GM19324 (cell line): ENCODE results near the gene MPPED1.

Experiments
- ATAC-seq: cut with Tn5 transposase; IDR thresholded peaks from one replicate; pipeline ENCODE4 v1.9.1; 2021; ENCODE audit warnings: mild to moderate bottlenecking, moderate library complexity; ENCODE audit not compliant: unreplicated experiment, low FRiP score

The MPPED1 gene

DNA sequence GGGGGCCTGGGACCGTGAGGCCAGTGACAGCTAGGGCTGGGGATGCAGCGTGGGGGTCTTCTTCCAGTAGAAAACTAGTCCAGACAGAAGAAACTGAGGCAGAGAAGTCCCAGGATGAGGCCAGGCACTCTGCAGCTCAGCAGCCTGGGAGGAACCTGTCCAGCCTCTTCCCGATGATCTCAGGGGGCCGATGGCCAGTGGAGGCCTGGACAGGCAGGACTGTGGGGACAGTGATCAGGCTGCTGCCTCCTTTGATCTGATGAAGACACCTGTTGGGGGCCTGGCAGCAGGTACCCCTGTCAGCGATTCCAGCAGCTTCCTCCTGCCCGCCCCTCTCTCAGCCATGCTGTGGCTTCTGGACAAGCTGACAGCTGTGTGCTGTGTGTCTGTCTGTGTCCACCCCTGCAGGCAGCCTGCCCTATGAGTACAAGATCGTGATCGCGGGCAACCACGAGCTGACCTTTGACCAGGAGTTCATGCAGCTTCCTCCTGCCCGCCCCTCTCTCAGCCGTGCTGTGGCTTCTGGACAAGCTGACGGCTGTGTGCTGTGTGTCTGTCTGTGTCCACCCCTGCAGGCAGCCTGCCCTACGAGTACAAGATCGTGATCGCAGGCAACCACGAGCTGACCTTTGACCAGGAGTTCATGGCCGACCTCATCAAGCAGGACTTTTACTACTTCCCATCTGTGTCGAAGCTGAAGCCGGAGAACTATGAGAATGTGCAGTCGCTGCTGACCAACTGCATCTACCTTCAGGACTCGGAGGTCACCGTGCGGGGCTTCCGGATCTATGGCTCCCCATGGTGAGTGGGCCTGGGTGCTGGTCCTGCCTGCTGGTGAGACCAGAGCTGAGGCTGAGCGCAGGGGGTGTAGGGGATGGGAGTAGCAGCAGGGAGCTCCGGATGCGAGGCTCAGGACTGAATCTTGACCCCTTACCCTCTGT is 62.6 kb downstream of the MPPED1 start:
- ATAC-seq: no peak

- ATAC-seq: no peak
Observed at GRCh38 chr22:43475549-43476076, 63.8 kb downstream of the MPPED1 start.

DNA sequence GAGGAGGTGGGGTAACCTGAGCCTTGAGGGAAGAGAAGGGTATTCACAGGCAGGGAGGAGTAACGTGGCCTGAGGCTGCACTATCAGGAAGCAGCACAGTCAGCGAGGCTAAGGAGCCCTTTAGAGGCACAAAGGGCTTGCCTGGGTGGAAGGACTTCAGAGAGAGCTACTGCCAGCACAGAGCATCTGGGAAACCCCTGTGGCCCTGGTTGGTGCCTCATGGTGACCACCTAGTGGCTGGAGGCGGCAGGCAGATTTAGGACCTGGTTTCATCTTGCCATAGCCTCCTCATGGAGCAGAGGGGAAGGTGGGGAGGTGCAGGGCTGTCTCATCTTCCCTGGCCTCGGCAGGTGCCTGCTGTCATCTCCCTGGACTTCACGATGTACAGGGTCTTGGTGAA is 64.5 kb downstream of the MPPED1 start:
- ATAC-seq: no peak

- ATAC-seq: no peak
Observed at GRCh38 chr22:43476751-43477725, 65.2 kb downstream of the MPPED1 start.

DNA sequence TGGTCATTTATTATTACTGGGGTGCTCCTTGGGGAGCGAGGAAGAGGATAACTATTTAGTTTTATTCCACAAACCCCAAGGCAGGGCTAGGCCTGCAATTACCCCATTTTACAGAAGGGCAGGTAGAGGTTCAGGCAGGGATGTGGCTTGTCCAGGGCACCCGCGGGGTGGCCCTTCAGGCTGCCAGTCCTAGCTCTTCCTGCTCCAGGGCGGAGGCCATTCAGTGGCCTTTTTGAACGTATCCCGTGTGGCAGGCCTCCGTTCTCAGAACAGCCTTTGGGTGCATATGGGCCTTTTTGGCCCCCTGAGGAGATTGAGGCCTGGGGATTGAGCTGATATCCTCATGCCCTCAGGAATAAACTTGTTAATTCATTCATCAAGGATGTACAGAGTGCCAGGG is 66.2 kb downstream of the MPPED1 start:
- ATAC-seq: no peak

- ATAC-seq: no peak
Observed at GRCh38 chr22:43478621-43479300, 66.9 kb downstream of the MPPED1 start.

DNA sequence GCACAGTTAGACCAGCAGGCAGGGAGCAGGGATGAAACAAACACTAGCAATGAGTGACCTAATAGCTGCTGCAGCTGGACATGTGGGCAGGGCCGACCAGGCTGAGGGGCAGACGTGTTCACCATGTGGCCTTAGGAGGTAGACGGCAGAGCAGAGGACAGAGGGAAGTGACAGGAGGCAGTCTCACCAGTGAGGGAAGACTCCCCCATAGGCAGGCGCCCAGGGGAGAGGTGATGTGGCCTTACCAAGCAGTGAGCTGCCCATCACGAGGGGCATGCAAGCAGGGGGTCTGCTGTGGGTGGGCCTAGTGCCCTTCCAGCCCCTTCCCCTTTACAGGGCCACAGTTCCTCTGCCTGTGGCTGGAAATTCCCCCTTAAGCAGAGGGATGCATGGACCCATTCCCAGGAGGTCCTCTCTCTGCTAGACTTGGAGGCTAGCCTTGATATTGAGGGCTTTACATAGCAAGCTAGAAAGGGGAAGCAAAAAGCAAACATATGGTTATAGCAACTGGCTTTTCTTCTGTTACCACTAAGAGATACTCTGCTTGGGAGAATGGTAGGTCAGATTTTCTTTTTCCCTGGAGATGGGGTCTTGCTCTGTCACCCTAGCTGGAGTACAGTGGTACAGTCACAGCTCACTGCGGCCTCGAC is 67.6 kb downstream of the MPPED1 start:
- ATAC-seq: no peak

- ATAC-seq: no peak
Observed at GRCh38 chr22:43479962-43480361, 68.1 kb downstream of the MPPED1 start.

DNA sequence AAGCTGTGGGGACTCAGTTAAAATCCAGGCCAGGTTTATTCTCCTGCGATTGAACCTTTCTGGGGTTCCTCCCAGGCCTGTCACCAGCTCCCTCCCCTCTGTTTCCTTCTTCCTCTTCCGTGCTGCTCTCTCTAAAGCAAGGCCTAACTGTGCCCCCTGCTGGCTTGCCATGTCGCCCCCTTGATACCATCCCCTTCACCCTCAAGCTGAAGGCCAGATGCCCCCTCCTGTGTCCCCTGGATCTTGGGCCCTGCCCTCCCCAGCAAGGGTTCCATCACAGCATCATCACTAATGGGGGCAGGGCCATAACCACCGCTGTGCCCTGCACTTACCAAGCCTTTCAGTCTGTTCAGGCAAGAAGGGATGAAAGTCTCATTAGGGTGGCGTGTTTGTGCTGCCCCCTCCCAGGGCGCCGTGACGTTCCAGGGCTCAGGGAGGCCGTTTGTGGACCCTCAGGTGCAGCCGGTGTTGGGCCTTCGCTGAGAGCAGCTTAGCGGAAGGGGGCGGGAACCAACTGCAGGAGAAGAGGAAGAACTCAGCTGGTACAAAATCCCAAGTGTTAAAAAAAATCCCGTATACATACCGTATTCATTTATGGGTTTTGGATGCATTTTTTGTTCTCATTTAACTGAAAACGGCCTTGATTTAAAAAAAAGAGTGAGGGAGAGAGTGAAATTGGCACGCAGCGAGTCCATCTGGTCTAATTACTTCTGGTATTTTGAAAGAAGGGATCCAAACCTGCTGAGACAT is 69.9 kb downstream of the MPPED1 start:
- ATAC-seq: no peak

DNA sequence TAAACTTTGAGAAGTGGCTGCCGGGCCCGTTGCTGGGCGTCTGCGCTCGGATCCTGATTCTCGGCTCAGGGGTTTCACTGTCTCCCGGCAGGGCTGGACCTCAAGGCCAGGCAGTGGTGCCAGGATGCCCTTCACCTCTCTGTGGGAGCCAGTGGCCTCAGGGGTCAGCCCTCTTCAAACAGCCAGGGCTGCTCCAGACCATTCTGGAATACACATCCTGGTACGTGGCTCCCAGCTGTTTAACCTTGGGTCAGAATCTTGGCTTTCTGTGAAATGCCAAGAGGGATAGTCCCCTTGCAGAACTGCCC is 70.5 kb downstream of the MPPED1 start:
- ATAC-seq: no peak

- no peak for ATAC-seq
Observed at GRCh38 chr22:43483266-43483665, 71.5 kb downstream of the MPPED1 start.

DNA sequence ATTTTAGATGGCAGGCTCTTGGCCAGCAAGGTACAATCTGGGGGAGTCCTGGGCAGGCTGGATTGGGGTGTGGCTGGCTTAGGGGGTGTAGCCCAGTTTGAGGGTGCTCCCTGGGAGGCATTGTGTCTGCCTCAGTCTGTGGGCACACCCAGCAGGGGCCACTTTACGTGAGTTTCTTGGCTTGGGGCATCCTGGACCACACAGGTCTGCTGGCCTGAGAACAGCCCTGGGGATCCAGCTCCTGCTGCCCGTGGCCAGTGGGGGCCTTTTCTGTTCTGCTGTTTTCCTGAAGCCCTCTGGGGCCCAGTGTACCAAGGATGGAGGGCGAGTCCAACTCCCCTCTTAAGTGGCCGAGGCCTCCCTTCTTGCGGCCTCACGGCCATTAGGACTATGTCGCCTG is 71.9 kb downstream of the MPPED1 start:
- no peak for ATAC-seq

DNA sequence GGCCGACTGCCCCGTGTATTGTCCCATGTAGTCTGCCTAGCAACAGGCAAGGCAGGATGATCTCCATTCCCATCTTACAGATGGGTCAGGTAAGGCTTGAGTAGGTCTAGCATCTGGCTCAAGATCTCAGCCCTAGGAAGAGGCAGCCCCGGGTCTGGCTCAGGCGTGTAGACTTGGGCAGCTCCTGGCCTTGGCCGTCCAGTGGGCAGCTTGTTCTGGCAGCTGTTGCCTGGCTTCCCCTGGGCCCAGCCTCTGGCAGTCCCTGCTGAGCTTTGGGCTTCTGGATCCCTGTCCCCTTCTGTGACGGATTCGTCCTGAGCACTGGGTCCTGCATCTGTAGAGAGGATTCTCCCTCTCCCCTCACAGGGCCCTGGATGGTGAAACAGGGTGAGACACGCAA is 72.4 kb downstream of the MPPED1 start:
- no peak for ATAC-seq

GRCh38 chr22:43485502-43486089 is 73.8 kb downstream of the MPPED1 start:
- no peak for ATAC-seq

GRCh38 chr22:43487311-43488030 is 75.7 kb downstream of the MPPED1 start:
- no peak for ATAC-seq

- ATAC-seq: no peak
Observed at GRCh38 chr22:43488031-43488866, 76.4 kb downstream of the MPPED1 start.

GRCh38 chr22:43488937-43489336 is 77.1 kb downstream of the MPPED1 start:
- ATAC-seq: no peak

- ATAC-seq: no peak
Observed at GRCh38 chr22:43490311-43490710, 78.5 kb downstream of the MPPED1 start.
